Measurements from ENCODE around the gene PADI1.

Gene PADI1

GRCh38 chr1:17287130-17287776 is 82.3 kb downstream of the PADI1 start:
- peak in 1 of 2 experiments; percentile 66 for DNase-seq (ENCODE audit: low read depth in 1 of 2, low spot score in 1 of 2)
- Histone ChIP-seq H3K27me3 (ENCODE audit: insufficient read depth, poor library complexity, severe bottlenecking) (no peaks in the 10 kb centered on the region), H3K27ac (replicated peaks) (peak overlapping the region; percentile 9; the same call in 1 of the 2 replicates), H3K4me3 (replicated peaks; ENCODE audit: insufficient read depth, low read length) (no peak overlapping the region)
- TF ChIP-seq, protein P1, sequence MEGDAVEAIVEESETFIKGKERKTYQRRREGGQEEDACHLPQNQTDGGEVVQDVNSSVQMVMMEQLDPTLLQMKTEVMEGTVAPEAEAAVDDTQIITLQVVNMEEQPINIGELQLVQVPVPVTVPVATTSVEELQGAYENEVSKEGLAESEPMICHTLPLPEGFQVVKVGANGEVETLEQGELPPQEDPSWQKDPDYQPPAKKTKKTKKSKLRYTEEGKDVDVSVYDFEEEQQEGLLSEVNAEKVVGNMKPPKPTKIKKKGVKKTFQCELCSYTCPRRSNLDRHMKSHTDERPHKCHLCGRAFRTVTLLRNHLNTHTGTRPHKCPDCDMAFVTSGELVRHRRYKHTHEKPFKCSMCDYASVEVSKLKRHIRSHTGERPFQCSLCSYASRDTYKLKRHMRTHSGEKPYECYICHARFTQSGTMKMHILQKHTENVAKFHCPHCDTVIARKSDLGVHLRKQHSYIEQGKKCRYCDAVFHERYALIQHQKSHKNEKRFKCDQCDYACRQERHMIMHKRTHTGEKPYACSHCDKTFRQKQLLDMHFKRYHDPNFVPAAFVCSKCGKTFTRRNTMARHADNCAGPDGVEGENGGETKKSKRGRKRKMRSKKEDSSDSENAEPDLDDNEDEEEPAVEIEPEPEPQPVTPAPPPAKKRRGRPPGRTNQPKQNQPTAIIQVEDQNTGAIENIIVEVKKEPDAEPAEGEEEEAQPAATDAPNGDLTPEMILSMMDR (IDR thresholded peaks at IDR 0.05; ENCODE audit: insufficient read depth, low read length) = no peak
- no peak for TF ChIP-seq POLR2AphosphoS5 (IDR thresholded peaks at IDR 0.05; ENCODE audit: low read depth)

- Histone ChIP-seq H3K27me3 (ENCODE audit: insufficient read depth, poor library complexity, severe bottlenecking) (no peaks in the 10 kb centered on the region), H3K4me3 (replicated peaks; ENCODE audit: insufficient read depth, low read length) (no peak overlapping the region), H3K27ac (replicated peaks) (no peak overlapping the region)
- TF ChIP-seq, protein P1 (IDR thresholded peaks at IDR 0.05; ENCODE audit: insufficient read depth, low read length) = no peak
- TF ChIP-seq, protein P2, sequence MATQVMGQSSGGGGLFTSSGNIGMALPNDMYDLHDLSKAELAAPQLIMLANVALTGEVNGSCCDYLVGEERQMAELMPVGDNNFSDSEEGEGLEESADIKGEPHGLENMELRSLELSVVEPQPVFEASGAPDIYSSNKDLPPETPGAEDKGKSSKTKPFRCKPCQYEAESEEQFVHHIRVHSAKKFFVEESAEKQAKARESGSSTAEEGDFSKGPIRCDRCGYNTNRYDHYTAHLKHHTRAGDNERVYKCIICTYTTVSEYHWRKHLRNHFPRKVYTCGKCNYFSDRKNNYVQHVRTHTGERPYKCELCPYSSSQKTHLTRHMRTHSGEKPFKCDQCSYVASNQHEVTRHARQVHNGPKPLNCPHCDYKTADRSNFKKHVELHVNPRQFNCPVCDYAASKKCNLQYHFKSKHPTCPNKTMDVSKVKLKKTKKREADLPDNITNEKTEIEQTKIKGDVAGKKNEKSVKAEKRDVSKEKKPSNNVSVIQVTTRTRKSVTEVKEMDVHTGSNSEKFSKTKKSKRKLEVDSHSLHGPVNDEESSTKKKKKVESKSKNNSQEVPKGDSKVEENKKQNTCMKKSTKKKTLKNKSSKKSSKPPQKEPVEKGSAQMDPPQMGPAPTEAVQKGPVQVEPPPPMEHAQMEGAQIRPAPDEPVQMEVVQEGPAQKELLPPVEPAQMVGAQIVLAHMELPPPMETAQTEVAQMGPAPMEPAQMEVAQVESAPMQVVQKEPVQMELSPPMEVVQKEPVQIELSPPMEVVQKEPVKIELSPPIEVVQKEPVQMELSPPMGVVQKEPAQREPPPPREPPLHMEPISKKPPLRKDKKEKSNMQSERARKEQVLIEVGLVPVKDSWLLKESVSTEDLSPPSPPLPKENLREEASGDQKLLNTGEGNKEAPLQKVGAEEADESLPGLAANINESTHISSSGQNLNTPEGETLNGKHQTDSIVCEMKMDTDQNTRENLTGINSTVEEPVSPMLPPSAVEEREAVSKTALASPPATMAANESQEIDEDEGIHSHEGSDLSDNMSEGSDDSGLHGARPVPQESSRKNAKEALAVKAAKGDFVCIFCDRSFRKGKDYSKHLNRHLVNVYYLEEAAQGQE (IDR thresholded peaks at IDR 0.05; ENCODE audit: insufficient replicate concordance, low read depth) = no peak
- TF ChIP-seq GABPA (IDR thresholded peaks at IDR 0.05; ENCODE audit: low read depth) = no peak
- TF ChIP-seq SPI1 (IDR thresholded peaks at IDR 0.05; ENCODE audit: borderline replicate concordance, low read depth) = no peak
- DNase-seq (ENCODE audit: low read depth in 1 of 2, low spot score in 1 of 2) = no peak
These were observed 84.8 kb downstream of the PADI1 start for GRCh38 chr1:17289721-17290120.

DNA sequence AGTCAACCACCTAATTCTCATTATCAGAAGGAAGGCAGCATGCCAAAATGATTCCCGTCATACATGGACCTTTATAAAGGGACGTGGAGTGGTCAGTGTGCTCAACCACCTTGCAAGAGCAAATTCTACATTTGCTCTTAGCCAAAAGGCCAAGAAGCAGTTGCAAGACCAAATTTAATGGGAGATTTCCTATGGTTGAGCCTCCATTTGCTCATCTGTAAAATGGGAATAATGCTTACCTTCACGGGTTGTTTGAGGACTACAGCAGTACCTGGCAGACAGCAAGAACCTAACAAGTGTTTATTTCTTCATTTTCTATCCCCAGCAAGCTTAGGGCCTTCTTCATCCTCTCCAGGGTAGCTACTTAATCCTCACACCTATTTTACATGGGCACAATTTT is 85.6 kb downstream of the PADI1 start:
- no peak overlapping the region for H3K27ac ChIP-seq (replicated peaks)

More for the DNA sequence above, 85.6 kb downstream of the PADI1 start:
- Histone ChIP-seq H3K4me3 (replicated peaks; ENCODE audit: insufficient read depth, low read length) (no peak overlapping the region), H3K27me3 (ENCODE audit: insufficient read depth, poor library complexity, severe bottlenecking) (no peaks in the 10 kb centered on the region)
- no peak for TF ChIP-seq POLR2AphosphoS5 (IDR thresholded peaks at IDR 0.05; ENCODE audit: low read depth)
- no peak for TF ChIP-seq GABPA (IDR thresholded peaks at IDR 0.05; ENCODE audit: low read depth)
- TF ChIP-seq, protein P2 (IDR thresholded peaks at IDR 0.05; ENCODE audit: insufficient replicate concordance, low read depth) = no peak
- no peak for TF ChIP-seq SPI1 (IDR thresholded peaks at IDR 0.05; ENCODE audit: borderline replicate concordance, low read depth)
- TF ChIP-seq, protein P1 (IDR thresholded peaks at IDR 0.05; ENCODE audit: insufficient read depth, low read length) = no peak
- no peak for DNase-seq (ENCODE audit: low read depth in 1 of 2, low spot score in 1 of 2)

Data from HL-60 (cell line).